GM23248 (cell line): ENCODE results near the gene MELK.

Experiments used
- EZH2 ChIP-seq: fragments of 200-600 bp; sonication (generic); IDR thresholded peaks from 2 replicates; pipeline ENCODE4 v1.6.1; 2018; ENCODE audit warnings: antibody characterized with exemption, mild to moderate bottlenecking; ENCODE audit not compliant: insufficient read depth, poor library complexity, severe bottlenecking
- EZH2phosphoT487 ChIP-seq: fragments of 200-600 bp; sonication (generic); IDR thresholded peaks from 2 replicates; pipeline ENCODE4 v1.6.1; 2018; ENCODE audit warnings: antibody characterized with exemption, moderate library complexity, mild to moderate bottlenecking, low read depth; ENCODE audit not compliant: insufficient read depth

- TF ChIP-seq EZH2: no peak
- no peak for TF ChIP-seq EZH2phosphoT487
Observed at GRCh38 chr9:36543916-36544315, 28.8 kb upstream of the MELK start.
